OCI-LY7 (cell line): ENCODE data around the gene CA9.
"Not testable (repeated sequence)": the region's sequence is repeated elsewhere in the genome, so short reads cannot be mapped to it uniquely, and the experiment has no call there.

Experiments
- EZH2phosphoT487 ChIP-seq: fragments of 200-600 bp; sonication (generic); IDR thresholded peaks from 2 replicates; pipeline ENCODE4 v1.6.1; 2018; ENCODE audit warnings: low read depth, borderline replicate concordance, mild to moderate bottlenecking, mixed run types, antibody characterized with exemption, low read length, moderate library complexity, mixed read lengths
- TF ChIP-seq, protein P1 (sequence below): fragments of 200-600 bp; sonication (generic); conservative IDR thresholded peaks from 2 replicates; pipeline ENCODE4 v1.5.1; 2014; ENCODE audit warnings: mild to moderate bottlenecking, antibody characterized with exemption, low read length, moderate library complexity, mixed read lengths

DNA sequence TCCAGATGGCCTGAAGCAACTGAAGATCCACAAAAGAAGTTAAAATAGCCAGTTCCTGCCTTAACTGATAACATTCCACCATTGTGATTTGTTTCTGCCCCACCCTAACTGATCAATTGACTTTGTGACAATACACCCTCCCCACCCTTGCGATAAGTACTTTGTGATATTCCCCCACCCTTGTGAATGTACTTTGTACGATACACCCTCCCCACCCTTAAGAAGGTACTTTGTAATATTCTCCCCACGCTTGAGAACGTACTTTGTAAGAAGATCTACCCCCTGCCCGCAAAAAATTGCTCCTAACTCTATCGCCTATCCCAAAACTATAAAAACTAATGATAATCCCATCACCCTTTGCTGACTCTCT, 36.9 kb upstream of the CA9 start:
- TF ChIP-seq, protein P1, sequence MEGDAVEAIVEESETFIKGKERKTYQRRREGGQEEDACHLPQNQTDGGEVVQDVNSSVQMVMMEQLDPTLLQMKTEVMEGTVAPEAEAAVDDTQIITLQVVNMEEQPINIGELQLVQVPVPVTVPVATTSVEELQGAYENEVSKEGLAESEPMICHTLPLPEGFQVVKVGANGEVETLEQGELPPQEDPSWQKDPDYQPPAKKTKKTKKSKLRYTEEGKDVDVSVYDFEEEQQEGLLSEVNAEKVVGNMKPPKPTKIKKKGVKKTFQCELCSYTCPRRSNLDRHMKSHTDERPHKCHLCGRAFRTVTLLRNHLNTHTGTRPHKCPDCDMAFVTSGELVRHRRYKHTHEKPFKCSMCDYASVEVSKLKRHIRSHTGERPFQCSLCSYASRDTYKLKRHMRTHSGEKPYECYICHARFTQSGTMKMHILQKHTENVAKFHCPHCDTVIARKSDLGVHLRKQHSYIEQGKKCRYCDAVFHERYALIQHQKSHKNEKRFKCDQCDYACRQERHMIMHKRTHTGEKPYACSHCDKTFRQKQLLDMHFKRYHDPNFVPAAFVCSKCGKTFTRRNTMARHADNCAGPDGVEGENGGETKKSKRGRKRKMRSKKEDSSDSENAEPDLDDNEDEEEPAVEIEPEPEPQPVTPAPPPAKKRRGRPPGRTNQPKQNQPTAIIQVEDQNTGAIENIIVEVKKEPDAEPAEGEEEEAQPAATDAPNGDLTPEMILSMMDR = not testable (repeated sequence)
- TF ChIP-seq EZH2phosphoT487 = not testable (repeated sequence)
